Measurements from ENCODE around the gene ABCC10. TPM values are rescaled to one million over a fixed set of nuclear protein-coding genes. Genes with fewer than 3 reads are reported as not detected.
"Not testable (repeated sequence)": the region's sequence is repeated elsewhere in the genome, so short reads cannot be mapped to it uniquely, and the experiment has no call there.

Gene ABCC10
- total RNA-seq, 2 donors from 2014 or later = 18.0 to 38.1 TPM

DNA sequence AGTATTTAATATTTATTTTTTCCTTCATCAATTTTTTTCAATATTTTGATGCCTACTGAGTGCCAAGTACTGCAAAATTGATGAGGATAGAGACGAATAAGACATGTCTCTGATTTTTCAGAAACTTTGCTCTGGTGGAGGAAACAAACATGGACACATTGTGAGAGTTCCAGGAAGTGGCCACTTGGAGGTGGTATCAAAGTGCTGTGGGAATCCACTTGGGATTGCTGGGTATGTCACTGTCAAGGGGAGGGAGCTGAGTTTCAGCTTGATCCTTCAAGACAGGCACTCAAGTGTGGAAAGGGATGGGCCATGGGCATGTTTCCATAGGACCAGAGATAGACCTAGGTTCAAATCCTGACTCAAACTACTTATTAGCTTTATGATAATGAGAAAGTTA lies 24.5 kb upstream of the ABCC10 start:
- Histone ChIP-seq H3K4me3 (no peak overlapping the region), H3K4me1 (replicated peaks) (no peaks in the 10 kb centered on the region), H3K27me3 (replicated peaks; ENCODE audit: insufficient read depth) (no peaks in the 10 kb centered on the region), H3K36me3 (no peaks in the 10 kb centered on the region), H3K9me3 (no peaks in the 10 kb centered on the region), H3K27ac (no peak overlapping the region)
- no peak for DNase-seq (ENCODE audit: low spot score)
- 84% methylated on average over 1 of the region's 1 CpG for WGBS
- TF ChIP-seq POLR2A (IDR thresholded peaks at IDR 0.05) = no peak
- TF ChIP-seq, protein P1, sequence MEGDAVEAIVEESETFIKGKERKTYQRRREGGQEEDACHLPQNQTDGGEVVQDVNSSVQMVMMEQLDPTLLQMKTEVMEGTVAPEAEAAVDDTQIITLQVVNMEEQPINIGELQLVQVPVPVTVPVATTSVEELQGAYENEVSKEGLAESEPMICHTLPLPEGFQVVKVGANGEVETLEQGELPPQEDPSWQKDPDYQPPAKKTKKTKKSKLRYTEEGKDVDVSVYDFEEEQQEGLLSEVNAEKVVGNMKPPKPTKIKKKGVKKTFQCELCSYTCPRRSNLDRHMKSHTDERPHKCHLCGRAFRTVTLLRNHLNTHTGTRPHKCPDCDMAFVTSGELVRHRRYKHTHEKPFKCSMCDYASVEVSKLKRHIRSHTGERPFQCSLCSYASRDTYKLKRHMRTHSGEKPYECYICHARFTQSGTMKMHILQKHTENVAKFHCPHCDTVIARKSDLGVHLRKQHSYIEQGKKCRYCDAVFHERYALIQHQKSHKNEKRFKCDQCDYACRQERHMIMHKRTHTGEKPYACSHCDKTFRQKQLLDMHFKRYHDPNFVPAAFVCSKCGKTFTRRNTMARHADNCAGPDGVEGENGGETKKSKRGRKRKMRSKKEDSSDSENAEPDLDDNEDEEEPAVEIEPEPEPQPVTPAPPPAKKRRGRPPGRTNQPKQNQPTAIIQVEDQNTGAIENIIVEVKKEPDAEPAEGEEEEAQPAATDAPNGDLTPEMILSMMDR (IDR thresholded peaks at IDR 0.05) = no peak
- TF ChIP-seq POLR2AphosphoS5 (IDR thresholded peaks at IDR 0.05) = no peak
- intact Hi-C loops (cut with DNase I) = no loop called here

DNA sequence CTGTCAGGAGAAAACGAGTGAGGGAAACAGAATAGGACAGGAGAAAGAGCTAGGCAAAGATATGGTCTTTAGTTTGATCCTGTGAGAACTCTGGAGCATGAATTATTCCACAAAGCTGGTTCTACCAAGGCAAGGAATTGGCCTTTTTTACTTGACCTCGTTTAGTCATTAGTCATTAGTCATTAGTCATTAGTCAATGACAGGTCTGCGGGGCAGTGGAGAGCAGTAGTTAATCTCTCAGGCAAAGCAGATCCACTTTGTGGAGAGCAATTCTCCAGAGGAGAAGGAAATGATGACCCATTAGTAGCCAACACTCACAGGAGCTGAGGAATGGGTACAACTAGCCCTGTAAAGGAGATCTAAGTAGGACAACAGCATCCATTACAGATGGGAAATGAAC lies 22.0 kb upstream of the ABCC10 start:
- Histone ChIP-seq H3K27me3 (replicated peaks; ENCODE audit: insufficient read depth) (no peaks in the 10 kb centered on the region), H3K4me1 (replicated peaks) (no peaks in the 10 kb centered on the region), H3K36me3 (no peaks in the 10 kb centered on the region), H3K4me3 (no peak overlapping the region), H3K9me3 (no peaks in the 10 kb centered on the region), H3K27ac (no peak overlapping the region)
- 66% methylated on average over 3 of the region's 3 CpGs for WGBS
- no peak for DNase-seq (ENCODE audit: low spot score)
- intact Hi-C loops (cut with DNase I) = no loop called here
- no peak for TF ChIP-seq POLR2A (IDR thresholded peaks at IDR 0.05)
- TF ChIP-seq, protein P1 (IDR thresholded peaks at IDR 0.05) = no peak
- no peak for TF ChIP-seq POLR2AphosphoS5 (IDR thresholded peaks at IDR 0.05)

GRCh38 chr6:43407296-43407695 lies 20.0 kb upstream of the ABCC10 start:
- no peaks in the 10 kb centered on the region for H3K36me3 ChIP-seq
- no peak for DNase-seq (ENCODE audit: low spot score)
- TF ChIP-seq POLR2AphosphoS5 (IDR thresholded peaks at IDR 0.05) (no peak), POLR2A (IDR thresholded peaks at IDR 0.05) (no peak)
- TF ChIP-seq, protein P1 (IDR thresholded peaks at IDR 0.05) = no peak
- intact Hi-C loops (cut with DNase I) = no loop called here
- H3K27me3 ChIP-seq (replicated peaks; ENCODE audit: insufficient read depth) = no peaks in the 10 kb centered on the region
- no peak overlapping the region for H3K4me3 ChIP-seq
- 80% methylated on average over 1 of the region's 1 CpG for WGBS
- H3K4me1 ChIP-seq (replicated peaks) = no peaks in the 10 kb centered on the region
- no peak overlapping the region for H3K27ac ChIP-seq
- no peaks in the 10 kb centered on the region for H3K9me3 ChIP-seq

DNA sequence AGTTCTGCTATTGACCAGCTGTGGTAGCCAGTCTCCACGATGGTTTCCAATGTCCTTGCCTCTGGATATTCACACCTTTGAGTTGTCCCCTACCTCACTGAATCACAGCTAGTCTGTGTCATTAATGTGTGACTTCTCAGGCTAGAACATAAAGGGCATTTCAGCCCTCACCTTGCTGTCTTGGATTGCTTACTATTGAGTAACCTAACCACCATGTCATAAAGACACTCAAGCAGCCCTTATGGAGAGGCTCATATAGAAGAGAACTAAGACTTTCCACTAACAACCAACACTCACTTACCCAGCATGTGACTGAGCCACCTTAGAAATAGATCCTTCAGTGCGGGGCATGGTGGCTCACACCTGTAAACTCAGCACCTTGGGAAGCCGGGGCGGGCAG lies 19.1 kb upstream of the ABCC10 start:
- Histone ChIP-seq H3K9me3 (no peaks in the 10 kb centered on the region), H3K27me3 (replicated peaks; ENCODE audit: insufficient read depth) (no peaks in the 10 kb centered on the region), H3K4me3 (no peak overlapping the region), H3K36me3 (no peaks in the 10 kb centered on the region), H3K4me1 (replicated peaks) (no peaks in the 10 kb centered on the region), H3K27ac (no peak overlapping the region)
- 88% methylated on average over 4 of the region's 4 CpGs for WGBS
- TF ChIP-seq, protein P1 (IDR thresholded peaks at IDR 0.05) = no peak
- no peak for TF ChIP-seq POLR2A (IDR thresholded peaks at IDR 0.05)
- no peak for DNase-seq (ENCODE audit: low spot score)
- intact Hi-C loops (cut with DNase I) = no loop called here

DNA sequence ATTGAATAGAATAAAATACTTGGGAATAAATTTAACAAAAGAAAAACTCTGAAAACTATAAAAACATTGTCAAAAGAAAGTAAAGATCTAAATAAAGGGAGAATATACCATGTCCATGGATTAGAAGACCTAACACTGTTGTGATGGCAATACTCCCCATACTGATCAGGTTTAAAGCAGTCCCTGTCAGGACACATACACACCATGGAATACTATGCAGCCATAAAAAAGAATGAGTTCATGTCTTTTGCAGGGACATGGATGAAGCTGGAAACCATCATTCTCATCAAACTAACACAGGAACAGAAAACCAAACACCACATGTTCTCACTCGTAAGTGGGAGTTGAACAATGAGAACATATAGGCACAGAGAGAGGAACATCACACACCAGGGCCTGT lies 16.6 kb upstream of the ABCC10 start:
- intact Hi-C loops (cut with DNase I) = not testable (repeated sequence)

More for the DNA sequence above, 16.6 kb upstream of the ABCC10 start:
- not testable (repeated sequence) for H3K4me1 ChIP-seq (replicated peaks); H3K9me3 ChIP-seq; H3K4me3 ChIP-seq; H3K27ac ChIP-seq; H3K36me3 ChIP-seq; H3K27me3 ChIP-seq (replicated peaks; ENCODE audit: insufficient read depth); DNase-seq (ENCODE audit: low spot score)
- WGBS = 89% methylated on average over 1 of the region's 1 CpG
